GM10847 (cell line): Measurements from ENCODE around the gene GNG13.

Experiments used
- POLR2A ChIP-seq: IDR thresholded peaks from 2 replicates; pipeline ENCODE4 v1.6.1; 2011; ENCODE audit not compliant: insufficient read length; ENCODE audit errors: extremely low read depth

Gene GNG13

GRCh38 chr16:766820-767640, 33.5 kb downstream of the GNG13 start:
- TF ChIP-seq POLR2A = no peak

DNA sequence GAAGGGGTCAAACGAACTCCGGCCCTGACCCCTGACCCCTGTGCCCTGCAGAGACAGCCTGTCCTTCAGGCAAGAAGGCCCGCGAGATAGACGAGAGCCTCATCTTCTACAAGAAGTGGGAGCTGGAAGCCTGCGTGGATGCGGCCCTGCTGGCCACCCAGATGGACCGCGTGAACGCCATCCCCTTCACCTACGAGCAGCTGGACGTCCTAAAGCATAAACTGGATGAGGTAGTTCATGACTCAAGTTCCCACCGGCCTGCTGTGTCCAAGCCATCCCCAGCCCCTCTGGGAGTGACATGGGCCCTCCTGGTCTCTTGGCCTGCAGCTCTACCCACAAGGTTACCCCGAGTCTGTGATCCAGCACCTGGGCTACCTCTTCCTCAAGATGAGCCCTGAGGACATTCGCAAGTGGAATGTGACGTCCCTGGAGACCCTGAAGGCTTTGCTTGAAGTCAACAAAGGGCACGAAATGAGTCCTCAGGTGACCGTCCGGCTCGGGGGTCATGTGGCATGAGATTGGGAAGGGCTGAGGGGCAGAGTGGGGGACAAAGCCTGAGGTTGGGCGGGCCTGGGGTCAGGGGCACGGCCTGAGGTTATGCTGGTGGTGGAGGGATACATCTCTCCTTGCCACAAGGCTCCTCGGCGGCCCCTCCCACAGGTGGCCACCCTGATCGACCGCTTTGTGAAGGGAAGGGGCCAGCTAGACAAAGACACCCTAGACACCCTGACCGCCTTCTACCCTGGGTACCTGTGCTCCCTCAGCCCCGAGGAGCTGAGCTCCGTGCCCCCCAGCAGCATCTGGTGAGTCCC, 34.3 kb downstream of the GNG13 start:
- no peak for TF ChIP-seq POLR2A

DNA sequence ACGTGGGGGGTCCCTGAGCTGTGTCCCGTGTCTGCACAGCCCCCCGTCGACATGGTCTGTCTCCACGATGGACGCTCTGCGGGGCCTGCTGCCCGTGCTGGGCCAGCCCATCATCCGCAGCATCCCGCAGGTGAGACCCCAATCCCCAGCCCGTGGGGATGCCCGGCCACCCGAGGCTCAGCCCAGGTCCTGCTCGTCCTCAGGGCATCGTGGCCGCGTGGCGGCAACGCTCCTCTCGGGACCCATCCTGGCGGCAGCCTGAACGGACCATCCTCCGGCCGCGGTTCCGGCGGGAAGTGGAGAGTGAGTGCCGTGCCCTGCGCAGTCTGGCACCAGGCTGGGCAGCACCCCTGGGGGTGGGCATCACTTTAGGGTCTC, 35.1 kb downstream of the GNG13 start:
- no peak for TF ChIP-seq POLR2A

DNA sequence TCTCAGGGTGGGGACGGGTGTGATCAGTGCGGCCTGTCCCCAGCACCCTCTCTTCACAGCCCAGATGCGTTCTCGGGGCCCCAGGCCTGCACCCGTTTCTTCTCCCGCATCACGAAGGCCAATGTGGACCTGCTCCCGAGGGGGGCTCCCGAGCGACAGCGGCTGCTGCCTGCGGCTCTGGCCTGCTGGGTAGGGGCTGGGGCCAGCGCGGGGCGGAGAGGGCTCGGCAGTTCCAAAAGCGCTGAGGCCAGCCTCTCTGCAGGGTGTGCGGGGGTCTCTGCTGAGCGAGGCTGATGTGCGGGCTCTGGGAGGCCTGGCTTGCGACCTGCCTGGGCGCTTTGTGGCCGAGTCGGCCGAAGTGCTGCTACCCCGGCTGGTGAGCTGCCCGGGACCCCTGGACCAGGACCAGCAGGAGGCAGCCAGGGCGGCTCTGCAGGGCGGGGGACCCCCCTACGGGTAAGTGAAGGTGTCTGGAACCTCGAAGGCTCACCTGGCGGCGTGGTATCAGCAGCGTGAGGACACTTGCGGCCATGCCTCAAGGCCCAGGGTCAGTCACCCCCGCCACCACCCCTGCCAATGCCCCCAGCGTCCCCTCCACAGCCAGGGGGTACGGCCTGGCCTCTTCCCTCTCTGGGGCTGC, 35.6 kb downstream of the GNG13 start:
- no peak for TF ChIP-seq POLR2A

GRCh38 chr16:764184-764750, 36.3 kb downstream of the GNG13 start:
- no peak for TF ChIP-seq POLR2A

DNA sequence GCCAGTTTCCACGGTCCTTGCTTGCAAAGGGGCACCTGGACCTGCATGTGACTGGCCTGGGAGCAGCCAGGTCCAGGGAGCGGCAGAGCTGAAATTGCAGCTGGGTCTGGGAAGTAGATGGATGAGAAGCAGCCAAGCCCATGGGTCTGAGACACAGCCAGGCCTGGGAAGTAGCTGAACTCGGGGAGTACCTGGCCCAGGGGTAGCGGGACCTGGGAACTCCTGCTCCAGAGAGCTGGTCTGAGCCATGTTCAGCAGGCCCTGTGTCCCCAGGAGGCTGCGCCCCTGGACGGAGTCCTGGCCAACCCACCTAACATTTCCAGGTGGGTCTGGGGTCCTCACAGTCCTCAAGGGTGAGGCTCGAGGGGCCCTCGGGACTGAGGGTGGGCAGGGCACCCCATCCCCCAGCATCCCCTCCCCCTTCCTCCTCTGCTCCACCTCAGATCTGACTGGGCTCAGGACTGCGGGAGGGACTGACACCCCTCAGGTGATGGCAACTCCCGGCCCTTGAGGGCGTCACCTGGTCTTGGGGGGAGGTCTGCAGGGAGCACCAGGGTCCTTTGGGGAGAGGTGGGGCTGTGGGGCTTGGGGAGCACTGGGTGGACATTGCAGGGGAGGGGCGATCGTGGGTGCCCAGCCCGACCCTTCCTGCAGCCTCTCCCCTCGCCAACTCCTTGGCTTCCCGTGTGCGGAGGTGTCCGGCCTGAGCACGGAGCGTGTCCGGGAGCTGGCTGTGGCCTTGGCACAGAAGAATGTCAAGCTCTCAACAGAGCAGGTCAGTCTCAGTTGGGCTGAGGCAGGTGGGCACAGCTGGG, 37.0 kb downstream of the GNG13 start:
- no peak for TF ChIP-seq POLR2A

DNA sequence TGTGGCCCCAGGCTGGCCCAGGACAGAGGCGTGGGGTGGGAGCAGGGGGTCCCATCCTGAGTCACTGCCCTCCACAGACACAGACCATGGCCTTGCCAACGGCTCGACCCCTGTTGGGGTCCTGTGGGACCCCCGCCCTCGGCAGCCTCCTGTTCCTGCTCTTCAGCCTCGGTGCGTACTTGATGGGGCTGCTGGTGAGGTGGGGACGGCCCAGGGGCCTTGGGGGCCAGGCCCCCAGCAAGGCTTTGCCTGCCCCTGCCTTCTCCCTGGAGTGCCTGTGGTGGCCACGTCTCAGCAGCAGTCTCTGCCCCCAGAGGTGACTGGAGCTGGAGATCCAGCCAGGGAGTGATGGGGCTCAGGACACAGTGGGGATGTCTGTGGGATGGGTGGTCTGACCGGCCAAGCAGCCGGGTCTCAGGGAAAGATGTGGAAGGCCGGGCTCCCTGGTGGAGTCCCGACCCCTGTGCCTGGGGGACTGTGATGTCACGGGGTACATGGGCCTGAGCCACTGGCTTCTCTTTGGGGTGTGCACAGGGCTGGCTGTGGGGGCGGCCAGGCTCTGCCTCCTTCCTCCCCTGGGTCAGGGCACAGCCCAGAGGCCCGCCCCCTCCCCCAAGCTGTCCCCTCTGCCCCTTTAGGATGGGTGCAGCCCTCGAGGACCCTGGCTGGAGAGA, 37.8 kb downstream of the GNG13 start:
- no peak for TF ChIP-seq POLR2A

- no peak for TF ChIP-seq POLR2A
Measured at GRCh38 chr16:761625-762513, 38.7 kb downstream of the GNG13 start.

DNA sequence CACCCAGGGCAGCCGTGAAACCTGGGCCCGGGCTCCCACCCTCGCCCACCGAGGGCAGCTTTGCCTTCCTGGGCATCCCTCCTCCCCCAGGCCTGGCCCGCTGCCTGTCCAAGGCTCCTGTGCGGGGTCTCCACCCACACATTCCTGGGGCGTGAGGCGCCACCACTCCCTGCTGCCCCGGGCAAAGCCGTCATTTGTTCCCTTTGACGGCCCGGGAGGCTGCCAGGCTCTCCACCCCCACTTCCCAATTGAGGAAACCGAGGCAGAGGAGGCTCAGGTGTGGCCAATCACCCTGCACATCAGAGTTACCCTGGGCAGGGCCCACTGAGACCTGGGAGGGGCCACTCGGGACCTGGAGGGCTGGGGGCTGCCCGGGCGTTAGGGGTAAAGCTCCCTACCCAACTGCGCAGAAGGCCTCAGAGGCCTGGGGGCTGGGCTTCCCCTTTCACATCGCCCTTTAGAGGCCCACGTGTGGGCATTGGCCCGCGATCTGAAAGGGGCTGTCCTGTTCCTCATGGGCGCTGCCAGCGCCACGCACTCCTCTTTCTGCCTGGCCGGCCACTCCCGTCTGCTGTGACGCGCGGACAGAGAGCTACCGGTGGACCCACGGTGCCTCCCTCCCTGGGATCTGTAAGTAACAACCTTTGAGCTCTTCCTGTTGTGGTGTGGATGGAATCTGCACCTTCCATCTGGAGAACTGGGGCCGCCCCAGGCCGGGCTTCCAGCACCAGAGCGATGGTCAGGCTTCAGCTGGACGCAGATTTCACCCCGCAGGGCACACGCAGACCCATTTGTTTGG, 39.8 kb downstream of the GNG13 start, which contains the start of gene MSLN:
TSS of gene MSLN (plus strand) at position 190 of the 799 bp plus-strand sequence. CDS start 1,947 bp downstream, outside the sequence.
- no peak for TF ChIP-seq POLR2A

GRCh38 chr16:760065-760464, 40.5 kb downstream of the GNG13 start:
- TF ChIP-seq POLR2A = no peak

- no peak for TF ChIP-seq POLR2A
Measured at GRCh38 chr16:759110-759910, 41.2 kb downstream of the GNG13 start.
